GM12878 (cell line): ENCODE measurements around the gene S1PR3. TPM values are rescaled to one million over a fixed set of nuclear protein-coding genes. Genes with fewer than 3 reads are reported as not detected.

Experiments used
- ATAC-seq: fragments of 200-7000 bp; cut with Tn5 transposase; 3 replicates; pipeline ENCODE4 v1.9.1; 2020; ENCODE audit warnings: mild to moderate bottlenecking, moderate library complexity
- BruUV-seq: library from RNA; stranded (reverse); fragments of 400-500 nt; replicated peaks from 2 replicates; lab custom pipeline; 2021; lab: Mats Ljungman, UMichigan
- CTCF ChIA-PET: fragments of 300-600 bp; sonication (Branson Sonifier 250); formaldehyde crosslinking; extraction: SDS; loops from one replicate; lab custom pipeline; 2021; ENCODE audit warnings: inconsistent platforms; lab: Yijun Ruan, JAX
- POLR2A ChIA-PET: fragments of 350-600 bp; formaldehyde crosslinking; extraction: SDS; loops from one replicate; lab custom pipeline; 2021; ENCODE audit warnings: inconsistent platforms; lab: Charles Lee
- RAD21 ChIA-PET: fragments of 300-600 bp; sonication (Branson Sonifier 250); formaldehyde crosslinking; loops from one replicate; lab custom pipeline; 2023; ENCODE audit warnings: antibody characterized with exemption; ENCODE audit not compliant: unreplicated experiment; lab: Charles Lee
- SMC1A ChIA-PET: fragments of 300-600 bp; sonication (Branson Sonifier 250); formaldehyde crosslinking; loops from one replicate; lab custom pipeline; 2023; ENCODE audit not compliant: unreplicated experiment, uncharacterized antibody; lab: Charles Lee
- DNase-seq: peaks from one replicate; pipeline ENCODE4 v3.0.0-alpha.2; 2011; ENCODE audit warnings: low read depth, low spot score
- FAIRE-seq: peaks from 3 replicates; lab custom pipeline; 2011; peaks lifted over from hg19 to GRCh38; lab: Jason Lieb, UNC
- H2AFZ ChIP-seq: 2 replicates; pipeline ENCODE4 v1.6.0; 2011; ENCODE audit warnings: low read depth, low read length, control low read depth; ENCODE audit not compliant: control insufficient read depth
- H3K27ac ChIP-seq: 2 replicates; pipeline ENCODE4 v1.5.1; 2011; ENCODE audit warnings: control low read depth; ENCODE audit not compliant: control insufficient read depth, insufficient read depth
- H3K27me3 ChIP-seq, 2 experiments: replicated peaks in 1 of 2; 2 replicates each; pipeline versions ENCODE4 v1.6.0 to v1.6.1; 2011; ENCODE audit warnings: low read length in 1 of 2; ENCODE audit not compliant: control insufficient read depth in 2 of 2, insufficient read depth in 2 of 2
- H3K36me3 ChIP-seq, 2 experiments: 2 replicates each; pipeline ENCODE4 v1.5.1; 2011; ENCODE audit warnings: low read length in 1 of 2; ENCODE audit not compliant: control insufficient read depth in 2 of 2, insufficient read depth in 2 of 2
- H3K4me1 ChIP-seq: 2 replicates; pipeline ENCODE4 v1.6.1; 2011; ENCODE audit warnings: mild to moderate bottlenecking, low read length, moderate library complexity, mixed read lengths; ENCODE audit not compliant: control insufficient read depth, insufficient read depth
- H3K4me2 ChIP-seq: 2 replicates; pipeline ENCODE4 v1.6.0; 2011; ENCODE audit warnings: control low read depth; ENCODE audit not compliant: control insufficient read depth, insufficient read depth
- H3K4me3 ChIP-seq: fragments of 200-600 bp; sonication (generic); 2 replicates; pipeline ENCODE4 v1.5.1; 2016
- H3K79me2 ChIP-seq: 2 replicates; pipeline ENCODE4 v1.6.0; 2011; ENCODE audit warnings: low read length; ENCODE audit not compliant: control insufficient read depth, insufficient read depth
- H3K9ac ChIP-seq: 2 replicates; pipeline ENCODE4 v1.8.0; 2011; ENCODE audit warnings: low read length, control low read depth, mixed read lengths; ENCODE audit not compliant: control insufficient read depth, insufficient read depth
- H3K9me3 ChIP-seq: replicated peaks from 3 replicates; pipeline ENCODE4 v1.5.1; 2011; ENCODE audit warnings: mild to moderate bottlenecking, low read length; ENCODE audit not compliant: control insufficient read depth, insufficient read depth
- H4K20me1 ChIP-seq: 2 replicates; pipeline ENCODE4 v1.6.0; 2011; ENCODE audit not compliant: control insufficient read depth, insufficient read depth
- BRCA1 ChIP-seq: IDR thresholded peaks from 2 replicates; pipeline ENCODE4 v1.6.1; 2011; ENCODE audit warnings: low read depth, low read length, improper control_type of control experiment
- CBX3 ChIP-seq: fragments of 200-600 bp; sonication (generic); IDR thresholded peaks from 2 replicates; pipeline ENCODE4 v1.6.1; 2016; ENCODE audit warnings: low read depth, borderline replicate concordance
- CBX5 ChIP-seq: sonication (generic); IDR thresholded peaks from 2 replicates; pipeline ENCODE4 v1.6.1; 2016; ENCODE audit warnings: low read depth, moderate library complexity, mild to moderate bottlenecking, inconsistent platforms
- CREM ChIP-seq: IDR thresholded peaks from 2 replicates; pipeline ENCODE4 v1.6.1; 2014; ENCODE audit warnings: antibody characterized with exemption, low read depth
- DPF2 ChIP-seq: fragments of 450-650 bp; IDR thresholded peaks from 2 replicates; pipeline ENCODE4 v1.6.1; 2017; ENCODE audit warnings: mild to moderate bottlenecking
- ETV6 ChIP-seq, 2 experiments: fragments of 450-650 bp in 1 of 2; IDR thresholded peaks in 1 of 2; conservative IDR thresholded peaks in 1 of 2; 2 replicates each; pipeline ENCODE4 v1.6.1; 2014; ENCODE audit warnings: antibody characterized with exemption in 1 of 2, borderline replicate concordance in 1 of 2, low read depth in 1 of 2, mild to moderate bottlenecking in 1 of 2, moderate library complexity in 1 of 2
- MXI1 ChIP-seq: fragments of 150-350 bp; IDR thresholded peaks from 2 replicates; pipeline ENCODE4 v1.6.1; 2011; ENCODE audit warnings: low read depth, mild to moderate bottlenecking, inconsistent platforms, low read length, improper control_type of control experiment
- NFYB ChIP-seq: IDR thresholded peaks from 2 replicates; pipeline ENCODE4 v1.6.1; 2011; ENCODE audit warnings: low read depth, mild to moderate bottlenecking, low read length, improper control_type of control experiment, moderate library complexity; ENCODE audit not compliant: insufficient read depth
- NR2C1 ChIP-seq: fragments of 450-650 bp; IDR thresholded peaks from 2 replicates; pipeline ENCODE4 v1.6.1; 2017; ENCODE audit warnings: antibody characterized with exemption, mild to moderate bottlenecking, moderate library complexity
- SPI1 ChIP-seq: IDR thresholded peaks from 2 replicates; pipeline ENCODE4 v1.6.1; 2011; ENCODE audit warnings: low read depth, mild to moderate bottlenecking, low read length, moderate library complexity, borderline replicate concordance; ENCODE audit not compliant: insufficient read depth
- TAF1 ChIP-seq: IDR thresholded peaks from 2 replicates; pipeline ENCODE4 v1.6.1; 2011; ENCODE audit warnings: mild to moderate bottlenecking, low read depth, low read length, borderline replicate concordance
- USF2 ChIP-seq: IDR thresholded peaks from 2 replicates; pipeline ENCODE4 v1.6.1; 2011; ENCODE audit warnings: low read depth, low read length, improper control_type of control experiment, borderline replicate concordance
- YBX1 ChIP-seq: fragments of 450-650 bp; IDR thresholded peaks from 2 replicates; pipeline ENCODE4 v1.6.1; 2016; ENCODE audit warnings: antibody characterized with exemption
- WGBS: methylation state at CpG from one replicate; pipeline ENCODE4 v1.1.6; 2016; ENCODE audit warnings: low lambda C conversion rate; ENCODE audit not compliant: insufficient replicate concordance, insufficient coverage; ENCODE audit errors: missing lambda C conversion rate; 5-methylcytosine and 5-hydroxymethylcytosine counted together
- in situ Hi-C: fragments of 300-500 bp; cut with MboI; formaldehyde crosslinking; loops from 9 replicates; pipeline ENCODE4 v1.14.3; 2018; ENCODE audit warnings: mixed read lengths
- intact Hi-C: fragments of 100-400 bp; cut with micrococcal nuclease; formaldehyde crosslinking; loops from one replicate; pipeline ENCODE4 v1.14.2; 2022; ENCODE audit not compliant: unreplicated experiment
- polyA plus RNA-seq, 11 experiments: library from polyadenylated mRNA; depleted of rRNA in 4 of 11; unstranded in 6 of 11; stranded (reverse) in 5 of 11; fragments of >200 nt; fragmentation: Nextera tagmentation in 4 of 11; fragmentation: Illumina TruSeq in 1 of 11; extraction: Ambion mirVana in 4 of 11; extraction: Trizol in 1 of 11; gene quantifications; 1 replicate in 1 of 11; 2 replicates in 10 of 11; pipeline versions ENCODE4 v1.2.1 to v1.2.3, GENCODE V29; 2011 to 2016; ENCODE audit warnings: inconsistent platforms in 2 of 11, missing spikeins in 2 of 11, low read depth in 1 of 11
- total RNA-seq, 4 experiments: library from RNA; depleted of rRNA in 3 of 4; stranded (reverse); fragments of >200 nt in 3 of 4; fragmentation: Illumina TruSeq in 1 of 4; extraction: Trizol in 1 of 4; gene quantifications; 2 replicates each; pipeline versions ENCODE4 v1.2.1 to v1.2.3, GENCODE V29; 2013 to 2021

Gene S1PR3
- total and polyA plus RNA-seq, 10 of the 15 experiments (the other 5 are each of a cell fraction or from before 2014, with no cell fraction given), result 0.01 to 0.18 (median 0.01) TPM; not detected in 7

GRCh38 chr9:89036383-89036782, 45.1 kb downstream of the S1PR3 start:
- Histone ChIP-seq H3K4me3 (no peak overlapping the region), H3K9me3 (no peaks in the 10 kb centered on the region), H2AFZ (no peak overlapping the region), H3K27me3 (no peaks in the 10 kb centered on the region; a peak in 1 of 4 replicates), H3K4me2 (no peak overlapping the region), H3K4me1 (no peaks in the 10 kb centered on the region), H3K9ac (no peak overlapping the region), H3K27ac (no peak overlapping the region), H3K36me3 (no peaks in the 10 kb centered on the region), H4K20me1 (no peaks in the 10 kb centered on the region), H3K79me2 (no peaks in the 10 kb centered on the region)
- no peak for ATAC-seq
- ChIA-PET POLR2A (no interaction called here), CTCF (no interaction called here), RAD21 (no interaction called here), SMC1A (no interaction called here)
- no TSS peak for BruUV-seq
- in situ Hi-C loops (no loop called here), intact Hi-C loops (no loop called here)
- no peak for FAIRE-seq
- TF ChIP-seq NFYB, result no peak
- no peak for TF ChIP-seq ETV6 (conservative IDR thresholded peaks at IDR 0.05 in 1 of 2, IDR thresholded peaks at IDR 0.05 in 1 of 2; ENCODE audit: borderline replicate concordance in 1 of 2, low read depth in 1 of 2)
- no peak for TF ChIP-seq BRCA1
- TF ChIP-seq CREM, result no peak
- no peak for TF ChIP-seq CBX3
- no peak for TF ChIP-seq MXI1
- TF ChIP-seq SPI1, result no peak
- TF ChIP-seq TAF1, result no peak
- no peak for TF ChIP-seq DPF2
- no peak for TF ChIP-seq CBX5
- TF ChIP-seq USF2, result no peak
- TF ChIP-seq YBX1, result no peak
- no peak for TF ChIP-seq NR2C1
- WGBS, result 52% methylated on average over 8 of the region's 8 CpGs
- no peak for DNase-seq
